Peyer's patch (tissue), 4 donors: ENCODE data around the gene MMP8.

ENCODE experiments used
- CTCF ChIP-seq, 6 experiments: fragments of 450-650 bp in 4 of 6; fragments of 200-600 bp in 2 of 6; sonication (generic) in 1 of 6; IDR thresholded peaks; one replicate each; pipeline ENCODE4 v1.5.1; 2017 to 2019; ENCODE audit warnings: antibody characterized with exemption in 6 of 6, mild to moderate bottlenecking in 3 of 6, moderate library complexity in 1 of 6
- POLR2A ChIP-seq, 2 donors: fragments of 450-650 bp; IDR thresholded peaks; one replicate each; pipeline ENCODE4 v1.5.1; 2017; ENCODE audit warnings: antibody characterized with exemption in 2 of 2, mild to moderate bottlenecking in 2 of 2, moderate library complexity in 2 of 2

- TF ChIP-seq POLR2A (IDR thresholded peaks at IDR 0.05): no peak
- TF ChIP-seq CTCF (IDR thresholded peaks at IDR 0.05): no peak
Measured at GRCh38 chr11:102773386-102773785, 48.6 kb upstream of the MMP8 start.
